ENCODE results near the gene TESPA1. TPM values are rescaled to one million over a fixed set of nuclear protein-coding genes. Genes with fewer than 3 reads are reported as not detected.

TESPA1 gene
- total RNA-seq, 2 experiments from 2014 or later: 81.0 to 107 TPM

DNA sequence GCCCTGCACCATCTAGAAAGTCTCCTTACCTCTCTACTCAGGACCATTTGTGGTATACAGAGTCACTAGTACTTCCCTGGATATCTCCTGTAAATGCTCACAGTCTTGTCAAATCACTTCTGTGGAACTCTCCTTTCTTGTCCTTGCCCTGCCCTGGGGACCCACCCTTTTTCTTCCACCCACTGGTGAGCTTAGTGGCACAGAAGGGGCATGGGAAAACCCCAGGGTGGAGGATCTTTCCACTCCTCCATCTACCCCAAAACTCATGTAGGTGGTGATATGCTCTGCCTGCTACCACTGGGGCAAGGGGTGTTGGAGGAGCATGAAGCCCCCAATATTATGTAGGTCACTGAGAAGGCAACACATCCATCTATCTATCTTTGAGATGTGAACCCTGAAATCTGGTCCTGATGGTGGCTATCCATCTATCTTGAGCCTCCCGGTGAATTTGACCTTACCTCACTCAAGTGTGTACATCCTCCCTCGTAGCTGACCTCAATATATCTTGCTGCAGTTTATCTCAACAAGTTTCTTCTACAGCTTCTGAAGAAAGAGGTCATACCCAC, 943 bp downstream of the TESPA1 start:
- H3K9me3 Mint-ChIP-seq (ENCODE audit: low read depth): peaks cover 7% of the 10 kb centered on the region
- POLR2A ChIA-PET: interaction anchor here (1.1 kb wide), 1 partner anchor 14 kb away, joined by 3 read pairs; no protein-coding TSS in a partner anchor
- CTCF ChIA-PET: interaction anchor here (0.7 to 4.2 kb wide), 7 partner anchors 9 to 234 kb away, joined by 3 to 35 read pairs (median 9); no protein-coding TSS in a partner anchor
- H3K27ac Mint-ChIP-seq: peak overlapping the region; percentile 95
- peaks cover 64% of the 10 kb centered on the region for H3K4me1 Mint-ChIP-seq
- no peak for ATAC-seq
- peak; percentile 49 for DNase-seq
- H3K4me3 Mint-ChIP-seq: peak overlapping the region; percentile 78
- no peaks in the 10 kb centered on the region for H3K27me3 Mint-ChIP-seq
- intact Hi-C loops (cut with DNase I, micrococcal nuclease): loop anchor here (1.0 to 10.0 kb wide), 9 partner anchors 8 to 731 kb away; partner anchors contain the start of genes MUCL1 (in 2 of the 2), BLOC1S1 (in 1 of the 2), CBX5 (in 1 of the 2) and HNRNPA1 (in 1 of the 2)
- peaks cover 56% of the 10 kb centered on the region for H3K36me3 Mint-ChIP-seq (ENCODE audit: low read depth)

DNA sequence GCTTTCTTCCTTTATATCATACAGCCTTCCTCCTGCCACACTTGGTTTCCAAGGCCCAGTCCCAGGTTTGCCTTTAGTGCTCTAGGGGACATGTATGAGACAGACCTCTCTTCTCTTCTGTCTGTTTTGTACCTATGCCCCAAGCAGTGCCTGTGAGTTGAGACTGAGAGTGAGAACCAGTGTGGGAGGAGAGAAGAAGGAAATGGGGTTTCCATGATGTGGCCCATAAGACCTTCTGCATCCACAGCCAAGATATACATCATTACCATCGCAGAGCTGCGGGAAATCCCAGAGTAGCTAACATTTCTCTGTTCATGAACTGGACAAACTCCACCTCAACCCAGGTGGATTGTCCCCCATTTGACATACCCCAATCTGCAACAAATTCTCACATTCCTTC, 2.8 kb downstream of the TESPA1 start:
- peaks cover 3% of the 10 kb centered on the region for H3K9me3 Mint-ChIP-seq (ENCODE audit: low read depth)
- intact Hi-C loops (cut with DNase I, micrococcal nuclease): loop anchor here (2.0 to 10.0 kb wide), 6 partner anchors 13 to 733 kb away; partner anchors contain the start of genes BLOC1S1 (in 1 of the 2), CBX5 (in 1 of the 2), HNRNPA1 (in 1 of the 2) and MUCL1 (in 1 of the 2)

DNA sequence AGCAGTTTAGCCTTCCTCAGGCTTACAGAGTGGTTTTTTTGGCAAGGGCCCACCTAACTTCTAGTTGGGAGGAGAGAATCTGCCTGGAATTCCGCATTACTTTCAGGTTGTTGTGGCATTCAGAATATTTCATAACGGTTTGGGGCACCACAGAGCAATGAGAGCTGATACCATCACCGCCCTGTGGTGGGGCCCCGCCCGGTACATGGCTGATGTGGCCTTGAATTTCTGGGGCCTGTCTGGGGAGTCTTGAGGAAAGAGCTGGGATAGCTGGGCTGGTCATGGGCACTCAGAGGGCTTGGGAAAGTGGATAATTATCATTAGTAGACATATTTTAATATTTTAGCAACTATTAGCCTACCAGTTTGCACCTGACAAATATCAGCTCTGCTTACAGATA, 4.2 kb downstream of the TESPA1 start:
- peak overlapping the region; percentile 87 for H3K27ac Mint-ChIP-seq
- ChIA-PET CTCF (interaction anchor here (0.6 to 12.3 kb wide), 8 partner anchors 10 to 124 kb away, joined by 3 to 123 read pairs (median 6); no protein-coding TSS in a partner anchor), POLR2A (interaction anchor here (1.6 kb wide), 1 partner anchor 21 kb away, joined by 7 read pairs; no protein-coding TSS in a partner anchor)
- intact Hi-C loops (cut with DNase I, micrococcal nuclease): loop anchor here (1.0 to 10.0 kb wide), 6 partner anchors 126 to 945 kb away; partner anchors contain the start of genes BLOC1S1 (in 1 of the 2), CBX5 (in 1 of the 2), HNRNPA1 (in 1 of the 2) and MUCL1 (in 1 of the 2)
- no peaks in the 10 kb centered on the region for H3K9me3 Mint-ChIP-seq (ENCODE audit: low read depth)
- peak overlapping the region; percentile 78 for H3K4me3 Mint-ChIP-seq
- ATAC-seq (no peak), DNase-seq (peak; percentile 64)
- no peaks in the 10 kb centered on the region for H3K27me3 Mint-ChIP-seq
- H3K36me3 Mint-ChIP-seq (ENCODE audit: low read depth): peaks cover 80% of the 10 kb centered on the region
- peaks cover 66% of the 10 kb centered on the region for H3K4me1 Mint-ChIP-seq

More for the DNA sequence above, 2.8 kb downstream of the TESPA1 start:
- POLR2A ChIA-PET: interaction anchor here (0.6 to 1.0 kb wide), 4 partner anchors 23 to 952 kb away, joined by 3 to 4 read pairs (median 4); no protein-coding TSS in a partner anchor
- Mint-ChIP-seq H3K4me1 (peaks cover 65% of the 10 kb centered on the region), H3K27ac (peak overlapping the region; percentile 95), H3K27me3 (no peaks in the 10 kb centered on the region), H3K36me3 (ENCODE audit: low read depth) (peaks cover 69% of the 10 kb centered on the region), H3K4me3 (peak overlapping the region; percentile 78)
- ATAC-seq (peak; percentile 65), DNase-seq (peak; percentile 69)
- CTCF ChIA-PET: interaction anchor here (1.0 to 4.2 kb wide), 9 partner anchors 11 to 232 kb away, joined by 3 to 35 read pairs (median 8); no protein-coding TSS in a partner anchor

DNA sequence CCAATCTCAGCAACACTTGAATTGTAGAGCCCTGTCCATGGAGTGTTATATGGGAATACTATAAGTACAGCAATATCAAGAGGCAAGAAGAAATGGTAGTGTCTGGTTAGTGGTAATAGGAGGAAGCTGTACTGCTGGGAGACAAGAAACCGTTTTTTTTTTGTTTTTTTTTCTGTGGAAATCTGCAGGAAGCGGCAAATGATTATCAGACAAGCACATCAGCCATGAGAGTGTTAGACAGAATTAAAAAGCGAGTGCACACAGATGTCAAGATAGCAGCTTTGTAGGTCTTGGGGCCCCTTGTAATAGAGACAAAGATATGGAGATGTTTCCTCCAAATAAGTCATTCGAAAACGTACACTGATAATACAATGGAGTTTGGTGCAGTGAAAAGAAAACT, 6.7 kb downstream of the TESPA1 start:
- Mint-ChIP-seq H3K4me3 (peak overlapping the region; percentile 78), H3K27me3 (no peaks in the 10 kb centered on the region), H3K9me3 (ENCODE audit: low read depth) (no peaks in the 10 kb centered on the region), H3K4me1 (peaks cover 86% of the 10 kb centered on the region), H3K36me3 (ENCODE audit: low read depth) (peaks cover 89% of the 10 kb centered on the region), H3K27ac (peak overlapping the region; percentile 80)
- DNase-seq (no peak), ATAC-seq (no peak)
- intact Hi-C loops (cut with DNase I, micrococcal nuclease): no loop called here
- POLR2A ChIA-PET: no interaction called here
- CTCF ChIA-PET: interaction anchor here (1.0 to 12.3 kb wide), 6 partner anchors 13 to 228 kb away, joined by 3 to 123 read pairs (median 7); no protein-coding TSS in a partner anchor

DNA sequence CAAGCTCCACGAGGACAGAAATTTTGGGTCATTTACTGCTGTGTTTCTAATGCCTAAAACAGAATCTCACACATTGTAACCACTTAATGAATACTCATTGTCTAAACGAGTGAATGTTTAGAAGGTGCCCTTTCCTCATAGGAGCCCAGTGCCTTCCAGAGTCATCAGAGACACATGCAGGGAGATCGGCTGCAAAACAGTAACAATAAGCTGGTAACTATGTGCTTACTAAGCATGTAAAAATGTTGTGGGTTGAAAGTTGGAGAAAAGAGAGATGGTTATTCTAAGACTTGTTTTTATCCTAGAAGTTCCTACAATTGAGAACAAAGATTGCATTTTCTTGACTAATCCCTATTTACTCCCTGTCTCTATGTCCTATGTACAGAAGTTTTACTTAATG, 7.4 kb downstream of the TESPA1 start:
- H3K27me3 Mint-ChIP-seq: no peaks in the 10 kb centered on the region
- CTCF ChIA-PET: interaction anchor here (0.6 to 12.3 kb wide), 7 partner anchors 12 to 228 kb away, joined by 3 to 123 read pairs (median 9); partner anchors contain the start of gene MUCL1
- H3K4me1 Mint-ChIP-seq: peaks cover 88% of the 10 kb centered on the region
- ATAC-seq (no peak), DNase-seq (no peak)
- no peaks in the 10 kb centered on the region for H3K9me3 Mint-ChIP-seq (ENCODE audit: low read depth)
- peaks cover 87% of the 10 kb centered on the region for H3K36me3 Mint-ChIP-seq (ENCODE audit: low read depth)
- H3K27ac Mint-ChIP-seq: peak overlapping the region; percentile 82
- intact Hi-C loops (cut with DNase I, micrococcal nuclease): no loop called here
- peak overlapping the region; percentile 78 for H3K4me3 Mint-ChIP-seq
- POLR2A ChIA-PET: no interaction called here

DNA sequence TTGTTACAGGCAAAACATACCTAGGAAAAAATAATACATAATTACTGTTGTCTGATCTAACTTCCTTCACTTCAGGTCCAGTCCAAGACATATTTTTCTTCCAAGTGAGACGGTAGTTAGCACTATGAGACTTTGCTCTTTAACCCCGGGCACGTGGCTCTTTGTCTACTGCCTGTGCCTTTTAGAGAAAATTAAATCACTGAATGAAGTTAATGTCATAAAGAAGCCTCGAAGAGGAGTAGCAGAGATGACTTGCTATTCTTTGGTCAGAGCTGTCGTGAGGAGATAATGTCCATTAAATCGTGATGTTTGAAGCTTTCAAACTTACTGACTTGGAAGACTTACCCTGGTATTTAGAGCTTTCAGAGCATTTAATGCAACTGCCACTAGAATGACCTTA, 8.7 kb downstream of the TESPA1 start:
- Mint-ChIP-seq H3K27me3 (no peaks in the 10 kb centered on the region), H3K36me3 (ENCODE audit: low read depth) (peaks cover 86% of the 10 kb centered on the region), H3K27ac (peak overlapping the region; percentile 84), H3K9me3 (ENCODE audit: low read depth) (no peaks in the 10 kb centered on the region), H3K4me1 (peaks cover 88% of the 10 kb centered on the region), H3K4me3 (peak overlapping the region; percentile 39)
- ATAC-seq (no peak), DNase-seq (no peak)
- intact Hi-C loops (cut with DNase I, micrococcal nuclease): loop anchor here in 1 of 2 experiments (2.0 kb wide), 1 partner anchor 15 kb away; no protein-coding TSS in a partner anchor
- ChIA-PET POLR2A (no interaction called here), CTCF (interaction anchor here (0.6 to 12.3 kb wide), 8 partner anchors 11 to 641 kb away, joined by 3 to 123 read pairs (median 5); no protein-coding TSS in a partner anchor)

DNA sequence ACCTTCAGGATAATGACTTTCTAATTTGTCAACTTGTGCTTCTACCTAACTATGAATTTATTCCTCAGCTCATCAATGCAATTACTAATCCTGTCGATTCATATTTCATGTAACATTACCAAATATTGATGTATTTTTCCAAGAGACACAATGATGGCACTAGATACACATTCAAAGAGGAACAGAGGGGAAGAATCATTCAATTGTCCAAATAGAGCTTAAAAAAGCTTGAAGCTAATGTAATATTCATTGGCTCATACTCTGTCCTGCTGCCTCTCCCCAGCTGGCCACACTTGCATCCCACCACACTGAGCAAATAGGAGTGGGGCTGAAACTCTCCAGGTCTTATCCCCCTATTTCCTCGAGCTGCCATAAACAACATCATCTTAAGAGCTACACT, 9.3 kb downstream of the TESPA1 start:
- H3K27ac Mint-ChIP-seq: peak overlapping the region; percentile 49
- intact Hi-C loops (cut with DNase I, micrococcal nuclease): loop anchor here in 1 of 2 experiments (2.0 kb wide), 1 partner anchor 14 kb away; no protein-coding TSS in a partner anchor
- no peaks in the 10 kb centered on the region for H3K9me3 Mint-ChIP-seq (ENCODE audit: low read depth)
- peaks cover 91% of the 10 kb centered on the region for H3K4me1 Mint-ChIP-seq
- ATAC-seq (no peak), DNase-seq (no peak)
- CTCF ChIA-PET: interaction anchor here (1.1 to 12.3 kb wide), 8 partner anchors 9 to 395 kb away, joined by 3 to 123 read pairs (median 5); no protein-coding TSS in a partner anchor
- H3K4me3 Mint-ChIP-seq: no peak overlapping the region
- POLR2A ChIA-PET: no interaction called here
- peaks cover 86% of the 10 kb centered on the region for H3K36me3 Mint-ChIP-seq (ENCODE audit: low read depth)
- H3K27me3 Mint-ChIP-seq: no peaks in the 10 kb centered on the region

DNA sequence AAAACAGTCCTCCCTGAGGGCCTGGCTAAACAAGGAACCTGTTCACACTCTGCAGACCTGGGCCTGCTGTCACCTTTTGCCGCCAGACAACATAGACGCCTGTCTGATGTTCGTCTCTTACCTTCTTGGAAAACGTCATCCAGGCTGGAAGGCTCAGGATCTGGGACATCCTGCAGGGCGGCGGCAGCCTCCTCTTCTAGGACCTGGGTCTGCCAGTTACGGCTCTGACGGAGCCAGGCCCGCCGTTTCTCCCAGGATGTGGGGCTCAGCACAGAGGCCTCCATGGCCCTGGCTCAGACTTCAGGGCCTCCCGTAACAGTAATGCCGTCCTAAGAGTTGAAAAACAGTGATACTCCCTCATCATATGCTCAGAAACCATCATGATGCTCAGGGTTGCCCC, 10.3 kb downstream of the TESPA1 start:
- peaks cover 87% of the 10 kb centered on the region for H3K4me1 Mint-ChIP-seq
- CTCF ChIA-PET: interaction anchor here (1.3 to 12.3 kb wide), 7 partner anchors 8 to 225 kb away, joined by 4 to 123 read pairs (median 6); no protein-coding TSS in a partner anchor
- H3K4me3 Mint-ChIP-seq: no peak overlapping the region
- H3K27me3 Mint-ChIP-seq: no peaks in the 10 kb centered on the region
- no peaks in the 10 kb centered on the region for H3K9me3 Mint-ChIP-seq (ENCODE audit: low read depth)
- intact Hi-C loops (cut with DNase I, micrococcal nuclease): loop anchor here in 1 of 2 experiments (2.0 kb wide), 1 partner anchor 13 kb away; no protein-coding TSS in a partner anchor
- peak overlapping the region; percentile 56 for H3K27ac Mint-ChIP-seq
- DNase-seq: no peak
- no peak for ATAC-seq
- peaks cover 77% of the 10 kb centered on the region for H3K36me3 Mint-ChIP-seq (ENCODE audit: low read depth)
- POLR2A ChIA-PET: no interaction called here

DNA sequence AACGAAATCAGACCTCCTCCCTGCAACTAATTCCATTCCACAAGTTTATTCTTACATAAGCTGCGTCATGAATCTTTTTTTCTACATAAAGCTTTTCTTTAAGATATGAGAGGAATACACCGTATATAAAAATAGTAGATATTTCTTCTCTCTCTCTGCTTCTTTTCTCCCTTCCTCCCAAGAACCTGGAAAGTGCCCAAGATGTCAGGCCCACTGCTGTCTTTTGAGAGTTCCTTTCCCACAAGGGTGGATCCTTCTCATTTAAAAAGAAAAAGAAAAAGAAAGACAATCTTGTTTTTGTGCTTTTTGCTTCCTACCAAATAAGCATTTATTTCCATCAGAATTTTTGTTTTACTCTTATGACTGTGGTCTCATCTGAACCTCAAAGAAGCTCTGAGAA, 11.0 kb downstream of the TESPA1 start:
- peak overlapping the region; percentile 62 for H3K27ac Mint-ChIP-seq
- no peaks in the 10 kb centered on the region for H3K27me3 Mint-ChIP-seq
- DNase-seq: no peak
- H3K36me3 Mint-ChIP-seq (ENCODE audit: low read depth): peaks cover 72% of the 10 kb centered on the region
- ATAC-seq: no peak
- no peaks in the 10 kb centered on the region for H3K9me3 Mint-ChIP-seq (ENCODE audit: low read depth)
- POLR2A ChIA-PET: no interaction called here
- peaks cover 81% of the 10 kb centered on the region for H3K4me1 Mint-ChIP-seq
- CTCF ChIA-PET: interaction anchor here (0.8 to 12.3 kb wide), 6 partner anchors 9 to 224 kb away, joined by 3 to 123 read pairs (median 6); no protein-coding TSS in a partner anchor
- no peak overlapping the region for H3K4me3 Mint-ChIP-seq
- intact Hi-C loops (cut with DNase I, micrococcal nuclease): no loop called here

DNA sequence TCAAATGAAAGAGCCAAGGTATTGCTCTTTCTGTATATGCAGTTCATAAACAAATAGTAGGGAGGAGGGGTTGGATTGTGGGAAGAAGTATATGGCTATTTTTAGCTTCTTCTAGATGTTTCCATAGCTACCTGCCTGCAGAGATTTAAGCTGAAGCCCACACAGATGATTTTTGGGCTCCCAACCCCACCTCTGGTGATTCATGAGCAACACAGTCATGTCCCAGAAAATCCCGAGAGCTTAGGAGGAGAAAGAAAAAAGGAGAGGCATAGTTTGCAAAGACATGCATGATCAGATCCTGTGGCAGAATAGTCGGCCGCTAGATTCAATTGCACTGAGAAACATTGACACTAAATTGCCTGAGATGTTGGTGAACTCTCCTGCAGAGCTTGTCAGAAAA, 13.8 kb downstream of the TESPA1 start:
- ATAC-seq (no peak), DNase-seq (no peak)
- intact Hi-C loops (cut with DNase I, micrococcal nuclease): no loop called here
- no peaks in the 10 kb centered on the region for H3K27me3 Mint-ChIP-seq
- peaks cover 74% of the 10 kb centered on the region for H3K36me3 Mint-ChIP-seq (ENCODE audit: low read depth)
- no peaks in the 10 kb centered on the region for H3K9me3 Mint-ChIP-seq (ENCODE audit: low read depth)
- CTCF ChIA-PET: interaction anchor here (0.6 to 12.3 kb wide), 7 partner anchors 9 to 374 kb away, joined by 3 to 123 read pairs (median 10); no protein-coding TSS in a partner anchor
- H3K4me1 Mint-ChIP-seq: peaks cover 74% of the 10 kb centered on the region
- POLR2A ChIA-PET: no interaction called here
- peak overlapping the region; percentile 21 for H3K27ac Mint-ChIP-seq
- no peak overlapping the region for H3K4me3 Mint-ChIP-seq

DNA sequence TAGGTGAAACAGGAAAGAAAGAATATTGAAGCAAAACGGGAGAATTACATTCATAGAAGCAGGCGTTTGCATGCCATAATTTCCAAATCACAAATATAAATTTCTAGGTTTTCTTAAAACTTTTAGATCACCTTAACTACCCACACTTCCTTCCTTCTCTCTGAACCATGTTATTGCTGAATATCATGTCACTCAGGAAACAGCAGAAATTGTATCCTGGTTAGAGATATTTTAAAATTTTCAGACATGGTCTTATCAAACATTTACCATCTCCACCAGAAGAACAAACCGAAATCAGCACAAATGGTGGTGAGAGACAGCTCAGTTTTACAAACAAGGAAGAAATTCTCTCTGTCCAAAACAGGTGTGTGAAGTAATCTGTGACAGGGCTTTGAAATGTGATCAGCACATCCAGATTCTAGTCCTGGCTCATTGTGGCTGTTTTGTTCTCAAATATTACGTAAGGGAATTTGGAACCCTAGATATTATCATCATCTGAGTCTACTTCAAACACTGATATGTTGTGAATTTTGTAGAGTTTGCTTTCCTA, 16.3 kb downstream of the TESPA1 start:
- Mint-ChIP-seq H3K4me1 (peaks cover 60% of the 10 kb centered on the region), H3K27ac (peak overlapping the region; percentile 58), H3K4me3 (no peak overlapping the region), H3K9me3 (ENCODE audit: low read depth) (no peaks in the 10 kb centered on the region), H3K27me3 (no peaks in the 10 kb centered on the region), H3K36me3 (ENCODE audit: low read depth) (peaks cover 72% of the 10 kb centered on the region)
- ChIA-PET POLR2A (no interaction called here), CTCF (interaction anchor here (0.7 to 12.3 kb wide), 5 partner anchors 9 to 218 kb away, joined by 3 to 123 read pairs (median 10); no protein-coding TSS in a partner anchor)
- intact Hi-C loops (cut with DNase I, micrococcal nuclease): loop anchor here in 1 of 2 experiments (2.0 kb wide), 1 partner anchor 15 kb away; no protein-coding TSS in a partner anchor
- no peak for DNase-seq
- no peak for ATAC-seq
